Adipose tissue (tissue), 3 donors: Measurements from ENCODE around the gene NEDD9. TPM values are rescaled to one million over a fixed set of nuclear protein-coding genes. Genes with fewer than 3 reads are reported as not detected.

ENCODE experiments used
- H3K27ac ChIP-seq: one replicate; pipeline ENCODE4 v1.5.1; 2013; ENCODE audit warnings: low read depth, low read length
- WGBS, 3 donors: extraction: QIAGEN DNeasy Blood & Tissue Kit; methylation state at CpG; one replicate each; pipeline ENCODE4 v1.1.7; 2013; 5-methylcytosine and 5-hydroxymethylcytosine counted together
- polyA plus RNA-seq, 3 donors: library from polyadenylated mRNA; stranded (reverse); fragments of 200-250 nt; gene quantifications; one replicate each; pipeline ENCODE4 v1.2.3, GENCODE V29; 2013
- donor health status: healthy with polysubstance abuse.
- donor health status: Bipolar disorder and iron deficiency.
- donor health status: healthy.

Gene NEDD9
- polyA plus RNA-seq, 3 donors = 7.5 to 48.5 (median 25.4) TPM

DNA sequence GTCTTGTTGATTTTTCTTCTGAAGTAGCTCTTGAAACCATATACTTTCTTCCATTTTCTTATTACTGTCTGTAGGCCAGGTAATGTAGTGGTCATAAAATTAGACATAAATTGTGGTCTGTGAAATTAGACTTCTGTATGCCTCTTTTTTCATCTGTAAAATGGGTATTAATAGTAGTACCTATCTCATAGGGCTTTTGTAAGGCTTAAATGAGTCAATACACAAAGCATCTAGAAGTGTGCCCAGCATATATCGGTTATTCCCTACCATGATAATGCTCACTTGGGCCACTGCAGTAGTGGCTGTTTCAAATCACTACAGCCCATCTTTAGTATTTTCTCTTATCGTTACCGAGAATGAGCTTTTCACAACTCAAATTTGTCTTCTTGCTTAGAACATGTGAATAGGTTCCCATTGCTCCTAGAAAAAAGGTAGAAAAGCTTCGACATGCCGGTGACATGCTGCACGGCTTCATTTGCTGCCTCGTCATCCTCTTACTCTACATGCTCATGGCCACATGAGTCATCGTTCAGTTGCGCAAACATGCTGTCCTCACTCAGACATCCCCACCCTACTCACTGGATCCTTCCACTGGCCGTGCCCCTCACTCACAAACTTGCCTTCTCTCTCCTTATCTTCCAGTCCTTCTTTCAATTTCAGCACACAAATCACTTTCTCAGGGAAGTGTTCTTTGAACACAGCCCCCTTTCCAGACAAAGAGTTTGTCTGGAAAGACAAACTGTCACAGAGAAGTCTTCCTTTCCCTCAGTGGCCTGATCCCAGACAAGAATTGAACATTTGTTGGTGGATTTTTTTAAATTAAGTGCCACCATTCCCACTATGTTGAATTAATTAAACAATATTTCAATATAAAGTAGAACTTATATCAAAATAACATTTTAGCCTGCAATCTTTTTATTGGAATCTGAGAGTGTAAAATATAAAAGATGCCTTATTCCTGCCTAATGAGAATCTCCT lies 88.8 kb downstream of the NEDD9 start:
- H3K27ac ChIP-seq = no peak overlapping the region
- WGBS, 3 donors = 62 to 79% (median 67%) methylated on average over 10 of the region's 10 CpGs

DNA sequence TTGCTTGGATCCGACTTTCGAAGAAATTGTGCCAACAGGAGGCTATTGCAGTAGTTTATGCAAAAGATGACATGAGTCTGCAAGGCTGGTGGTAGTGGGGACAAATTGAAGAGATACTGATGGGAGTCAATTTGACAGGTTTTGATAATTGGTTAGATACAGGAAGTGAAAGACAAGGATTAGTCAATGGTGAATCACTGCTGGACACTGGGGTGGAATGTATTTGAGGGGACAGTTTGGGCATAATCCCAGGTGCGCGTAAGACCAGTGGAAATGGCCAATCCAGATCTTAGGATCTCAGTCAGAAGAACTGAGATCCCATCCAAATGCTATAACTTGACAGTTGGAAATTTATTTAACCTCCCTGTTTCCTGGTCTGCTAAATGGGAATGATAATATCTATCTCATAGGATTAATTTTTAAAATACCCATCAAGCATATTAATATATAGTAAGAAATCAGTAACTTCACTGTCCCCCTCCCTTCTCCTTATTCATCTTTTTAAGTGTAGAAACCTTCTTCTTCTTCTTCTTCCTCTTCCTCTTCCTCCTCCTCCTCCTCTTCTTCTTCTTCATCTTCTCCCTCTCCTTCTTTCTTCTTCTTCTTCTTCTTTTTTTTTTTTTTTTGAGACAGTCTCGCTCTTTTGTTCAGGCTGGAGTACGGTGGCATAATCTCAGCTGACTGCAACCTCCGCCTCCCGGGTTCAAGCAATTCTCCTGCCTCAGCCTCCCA lies 90.0 kb downstream of the NEDD9 start:
- no peak overlapping the region for H3K27ac ChIP-seq
- WGBS, 3 donors = 96% methylated on average over 8 of the region's 8 CpGs

DNA sequence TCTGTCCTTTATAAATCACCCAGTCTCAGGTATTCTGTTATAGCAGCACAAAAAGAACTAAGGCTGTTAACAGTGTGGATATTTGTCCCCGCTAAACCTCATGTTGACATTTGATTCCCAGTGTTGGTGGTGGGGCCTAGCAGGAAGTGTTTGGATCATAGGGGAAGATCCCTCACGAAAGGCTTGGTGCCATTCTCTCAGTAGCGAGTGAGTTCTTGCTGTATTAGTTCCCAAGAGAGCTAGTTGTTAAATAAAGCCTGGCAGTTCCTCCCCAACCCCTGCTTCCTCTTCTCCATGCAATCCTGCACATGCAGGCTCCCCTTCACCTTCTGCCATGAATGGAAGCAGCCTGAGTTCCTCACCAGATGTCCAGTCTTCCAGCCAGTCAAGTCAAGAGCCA lies 91.2 kb downstream of the NEDD9 start:
- 72 to 89% (median 82%) methylated on average over 3 of the region's 3 CpGs for WGBS, 3 donors
- H3K27ac ChIP-seq = no peak overlapping the region

DNA sequence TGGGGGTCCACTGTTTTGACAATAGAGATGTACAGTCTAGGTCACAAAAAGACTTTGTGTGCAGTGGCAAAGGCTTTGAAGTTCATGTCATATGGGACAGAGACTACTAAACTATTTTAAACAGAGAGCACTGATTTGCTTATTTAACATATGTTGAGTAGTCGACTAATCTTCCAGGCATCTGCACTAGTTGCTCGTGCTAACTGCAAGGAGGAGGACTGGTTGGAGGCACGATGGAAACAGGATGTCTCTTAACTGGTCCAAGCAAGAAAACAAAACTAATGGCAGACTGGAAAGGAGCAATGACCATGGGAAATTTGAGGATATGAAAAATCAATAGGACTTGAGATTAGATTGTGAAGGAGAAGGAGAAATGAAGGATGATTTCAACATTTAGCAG lies 92.4 kb downstream of the NEDD9 start:
- whole genome bisulfite sequencing, 3 donors = 79 to 89% (median 85%) methylated on average over 3 of the region's 3 CpGs
- no peak overlapping the region for H3K27ac ChIP-seq

DNA sequence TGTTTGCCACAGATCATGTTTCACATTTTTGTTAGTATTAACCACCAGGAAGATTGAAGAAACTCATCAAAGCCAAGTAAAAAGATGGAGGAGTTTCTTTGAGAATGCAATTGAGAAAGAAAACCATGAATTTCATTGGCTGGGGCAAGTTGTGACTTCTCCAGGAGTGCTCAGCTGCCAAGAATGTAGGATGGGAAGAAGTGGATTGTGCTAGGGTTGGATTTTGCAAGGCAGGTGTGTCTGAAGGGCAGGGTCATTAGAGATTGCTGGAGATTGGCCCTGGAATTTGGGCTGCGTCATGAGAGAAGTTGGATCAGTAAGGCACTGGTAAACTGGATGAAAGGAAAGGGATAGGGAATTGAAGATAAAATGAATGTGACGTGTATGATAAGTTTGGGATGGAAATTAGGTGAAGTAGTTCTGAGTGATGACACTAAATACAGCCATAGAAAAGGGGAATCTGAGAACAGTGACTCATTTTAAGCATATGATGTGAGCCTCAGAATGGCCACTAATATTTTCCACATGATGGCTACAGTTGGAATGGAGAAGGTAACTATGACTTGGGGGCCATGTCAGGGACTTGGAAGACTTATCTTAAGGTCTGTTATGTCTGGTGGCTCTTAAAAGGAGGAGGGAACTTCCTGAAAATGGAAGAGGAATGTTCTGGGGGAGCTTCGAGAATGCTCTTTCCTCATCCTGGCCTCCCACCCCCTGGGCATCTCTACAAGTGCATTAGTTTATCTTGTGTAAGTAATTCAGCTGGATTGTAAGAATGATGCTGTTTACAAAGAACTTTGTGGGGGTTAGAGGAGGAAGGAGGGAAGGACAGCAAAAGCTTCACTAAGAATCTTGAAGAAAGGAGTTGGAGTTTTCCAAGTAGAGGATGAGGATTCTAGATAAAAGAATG lies 93.2 kb downstream of the NEDD9 start:
- no peak overlapping the region for H3K27ac ChIP-seq
- 81 to 92% (median 82%) methylated on average over 3 of the region's 3 CpGs for WGBS, 3 donors

DNA sequence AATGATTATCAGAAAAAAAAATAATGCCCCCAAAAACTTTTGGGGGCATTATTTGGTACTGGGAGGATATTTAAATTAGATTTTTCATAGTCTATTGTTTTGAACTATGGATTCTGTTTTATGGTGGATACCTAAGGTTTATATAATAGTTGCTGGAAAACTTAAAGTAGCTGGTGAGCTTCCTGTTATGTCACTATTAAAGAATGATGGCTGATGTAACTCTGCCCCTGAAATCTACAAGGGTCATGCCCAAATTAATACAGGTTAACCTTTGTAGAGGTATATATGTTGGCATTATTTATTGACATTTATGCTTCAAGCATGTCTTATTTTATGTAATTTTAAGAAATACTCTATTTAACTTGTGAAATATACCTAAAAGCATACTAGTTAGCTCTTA lies 95.7 kb downstream of the NEDD9 start:
- no peak overlapping the region for H3K27ac ChIP-seq

Other genes with a start within 250 kb of the NEDD9 start
- 1 to 10 TPM in 1 of 3 donors, under 1 TPM in 2; 0.34 to 1.4 (median 0.79) TPM for gene ELOVL2, start 188.4 kb downstream of the NEDD9 start, polyA plus RNA-seq
- gene SMIM13, start 138.8 kb downstream of the NEDD9 start, polyA plus RNA-seq = 1 to 10 TPM; 1.8 to 3.7 (median 3.3) TPM
- gene ERVFRD-1, start 120.9 kb downstream of the NEDD9 start, polyA plus RNA-seq = under 1 TPM in 2 of 3 donors, not detected in 1; 0.01 to 0.06 TPM